ENCODE data around the gene CD302.

DNA sequence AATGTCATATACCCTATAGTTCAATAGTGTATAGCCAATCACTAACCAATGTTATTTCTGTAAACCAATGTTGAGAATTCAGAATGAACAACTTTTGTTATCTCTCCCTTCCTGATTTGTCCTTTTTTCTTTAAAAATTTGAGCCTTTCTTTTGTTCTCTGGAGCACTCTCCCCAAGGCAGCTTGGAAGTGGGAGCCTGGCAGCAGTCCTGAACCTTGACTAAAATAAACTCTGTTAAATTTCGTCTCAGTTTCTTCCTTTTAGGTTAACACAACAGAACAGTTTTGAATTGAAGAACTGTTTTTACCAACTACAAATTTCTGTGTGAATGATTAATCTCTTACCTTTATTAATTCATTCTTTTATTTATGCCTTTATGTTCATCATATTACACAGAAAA lies 35.9 kb downstream of the CD302 start:
- TF ChIP-seq CTCF (IDR thresholded peaks at IDR 0.05): no peak
- TF ChIP-seq POLR2A (IDR thresholded peaks at IDR 0.05): no peak

Data from ovary (tissue), 3 donors.